ENCODE data around the gene KAT2B.
A peak's percentile ranks its signal among the peaks of the same experiment; 100 is the strongest.

KAT2B gene

DNA sequence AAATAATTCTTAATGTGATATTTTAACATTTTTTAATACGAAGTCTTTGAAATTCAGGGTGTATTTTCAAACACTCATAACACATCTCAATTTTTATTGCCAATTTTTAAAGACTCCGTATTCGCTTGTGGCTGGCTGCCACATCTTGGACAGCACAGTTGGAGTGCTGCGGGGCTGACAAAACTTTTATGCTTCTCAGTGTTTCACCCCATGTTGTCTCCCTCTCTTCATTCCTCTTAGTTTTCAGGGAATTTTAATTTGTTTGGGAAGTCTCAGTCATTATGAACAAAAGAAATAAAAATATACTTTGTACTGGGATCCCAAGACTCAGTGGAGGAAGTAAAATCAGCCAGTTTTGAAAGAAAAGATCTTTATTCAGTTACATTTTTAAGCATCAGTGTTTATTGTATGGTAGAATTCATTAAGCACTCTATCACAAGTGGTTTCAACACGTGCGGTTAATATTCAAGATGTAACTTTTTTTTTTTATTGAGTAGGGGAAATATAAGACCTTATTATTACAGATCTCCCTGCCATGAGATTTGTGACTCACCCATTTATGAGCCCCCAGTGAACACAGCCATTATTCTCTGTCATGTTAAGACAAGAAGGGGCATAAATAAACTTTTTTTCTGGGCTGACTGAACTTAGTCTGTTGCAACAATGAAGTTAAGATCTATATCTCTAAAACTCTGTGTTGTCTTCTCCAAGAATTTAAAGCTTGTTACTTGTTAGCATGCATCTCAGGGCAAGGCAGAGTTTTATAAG, 26.8 kb downstream of the KAT2B start:
- no peak for DNase-seq

DNA sequence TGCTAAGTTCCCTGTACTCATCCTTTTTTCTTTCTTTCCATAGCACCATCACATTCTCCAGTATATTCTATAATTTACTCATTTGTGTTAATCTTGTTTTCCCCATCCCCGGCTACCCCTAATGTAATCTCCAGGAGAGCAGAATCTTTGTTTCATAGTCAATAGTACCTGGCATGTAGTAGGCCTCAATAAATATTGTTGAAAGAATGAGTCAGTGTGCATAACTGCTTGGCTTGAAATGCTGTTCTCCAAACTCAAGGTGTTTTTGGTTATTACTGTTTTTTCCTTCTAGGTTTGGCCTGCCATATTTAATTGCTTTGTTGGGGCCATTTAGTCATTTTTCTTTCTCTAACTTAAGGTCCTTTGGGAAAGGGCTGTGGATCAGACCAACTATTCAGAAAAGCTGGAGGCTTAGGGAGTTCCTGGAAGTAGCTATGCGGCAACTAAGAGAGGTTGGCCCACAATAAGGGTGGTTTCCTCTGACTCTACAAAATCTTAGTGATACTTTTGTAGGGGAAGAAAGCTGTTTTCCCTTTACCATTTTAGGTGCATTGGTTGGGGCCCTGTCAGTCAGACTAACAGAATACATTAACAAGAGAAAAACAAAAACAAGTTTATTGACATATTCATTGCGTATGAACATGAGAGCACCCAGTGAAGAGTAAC, 28.4 kb downstream of the KAT2B start:
- DNase-seq = no peak

DNA sequence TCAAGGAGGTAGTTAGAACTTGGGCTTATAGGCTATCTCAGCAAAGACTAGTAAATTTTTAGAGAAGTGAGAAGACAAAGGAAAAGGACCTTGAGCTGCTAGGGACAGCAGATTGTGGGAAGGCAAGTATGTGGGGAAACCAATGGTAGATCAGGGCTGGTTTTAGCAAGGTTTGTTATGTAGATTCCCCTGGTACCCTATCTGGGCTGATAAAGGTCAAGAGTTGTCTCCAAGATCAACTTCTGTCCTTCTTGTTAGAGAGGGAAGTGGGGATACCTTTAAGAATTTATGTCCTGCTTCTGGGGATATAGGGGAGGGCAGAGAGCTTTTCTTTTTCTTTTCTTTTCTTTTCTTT, 28.9 kb downstream of the KAT2B start:
- DNase-seq = no peak

DNA sequence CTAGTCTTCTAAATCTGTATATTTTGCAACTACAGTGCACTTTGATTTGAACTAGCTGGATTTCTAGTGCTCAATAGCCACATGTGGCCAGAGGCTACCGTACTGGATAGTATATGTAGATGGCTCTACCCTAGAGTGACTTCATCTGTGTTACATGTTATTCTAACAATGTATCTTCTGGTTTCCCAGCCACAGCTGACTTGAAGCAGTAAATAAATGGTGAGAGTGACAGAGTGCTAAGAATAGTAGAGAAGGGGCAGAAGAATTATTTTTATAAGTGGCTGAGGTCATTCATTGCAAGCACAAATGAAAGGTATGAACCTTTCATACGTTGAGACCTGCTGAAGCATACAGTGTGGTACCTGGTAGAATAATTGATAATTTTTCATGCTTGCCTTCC, 30.9 kb downstream of the KAT2B start:
- DNase-seq = no peak

DNA sequence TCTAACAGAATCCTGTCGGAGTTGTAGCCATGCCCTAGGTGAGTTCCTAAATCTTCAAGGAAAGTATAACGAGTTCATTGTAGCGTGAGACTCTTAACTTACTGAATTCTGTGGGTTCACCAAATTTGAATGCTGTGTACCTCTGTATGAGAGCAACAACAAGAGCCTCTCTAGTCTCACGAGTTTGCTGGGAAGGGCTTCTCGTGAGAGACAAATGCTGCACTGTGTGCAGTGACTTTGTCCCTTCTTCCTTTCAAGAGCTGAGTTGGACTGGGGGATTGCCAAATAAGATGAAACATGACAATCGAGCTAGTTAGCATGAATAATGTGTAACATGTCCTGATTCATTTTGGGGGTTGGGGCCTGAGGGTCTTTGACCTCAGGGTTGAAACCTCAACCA, 32.2 kb downstream of the KAT2B start:
- DNase-seq = no peak

DNA sequence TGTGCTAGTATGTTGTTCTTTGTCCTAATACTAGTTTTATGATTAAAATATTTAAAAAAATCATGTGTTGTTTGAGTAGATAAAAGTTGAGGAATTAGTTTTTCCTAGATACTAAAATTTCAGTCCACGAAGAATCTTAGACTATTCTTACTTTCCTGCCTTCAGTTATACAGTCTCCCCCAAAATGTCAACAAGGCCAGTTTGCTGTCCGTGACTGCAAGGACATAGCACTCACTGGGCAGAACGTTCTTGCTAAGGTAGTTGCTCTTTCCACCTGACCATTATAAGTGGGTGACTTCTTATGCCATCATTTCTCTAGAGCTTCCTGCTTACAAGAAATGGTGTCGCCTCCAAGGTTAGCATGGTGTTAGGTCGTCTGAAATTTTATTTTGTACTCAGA, 32.8 kb downstream of the KAT2B start:
- no peak for DNase-seq

DNA sequence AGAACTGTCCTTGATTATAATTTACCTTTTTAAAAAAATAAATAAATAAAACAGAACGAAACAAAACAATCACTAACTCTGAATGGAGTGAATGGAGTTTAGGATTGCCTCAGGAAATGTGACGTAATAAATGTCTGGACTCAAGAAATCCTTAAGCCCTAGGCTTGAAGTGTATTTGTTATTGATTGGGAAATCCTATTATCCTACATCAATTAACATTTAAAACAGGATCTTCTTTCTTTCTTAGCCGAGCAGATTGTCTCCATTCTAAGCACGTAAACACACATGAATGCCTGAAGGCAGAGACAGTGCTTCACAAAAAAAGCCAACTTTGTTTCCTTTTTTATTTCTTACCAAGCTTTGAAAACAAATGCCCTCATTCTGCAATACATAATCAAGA, 33.4 kb downstream of the KAT2B start:
- DNase-seq = no peak

DNA sequence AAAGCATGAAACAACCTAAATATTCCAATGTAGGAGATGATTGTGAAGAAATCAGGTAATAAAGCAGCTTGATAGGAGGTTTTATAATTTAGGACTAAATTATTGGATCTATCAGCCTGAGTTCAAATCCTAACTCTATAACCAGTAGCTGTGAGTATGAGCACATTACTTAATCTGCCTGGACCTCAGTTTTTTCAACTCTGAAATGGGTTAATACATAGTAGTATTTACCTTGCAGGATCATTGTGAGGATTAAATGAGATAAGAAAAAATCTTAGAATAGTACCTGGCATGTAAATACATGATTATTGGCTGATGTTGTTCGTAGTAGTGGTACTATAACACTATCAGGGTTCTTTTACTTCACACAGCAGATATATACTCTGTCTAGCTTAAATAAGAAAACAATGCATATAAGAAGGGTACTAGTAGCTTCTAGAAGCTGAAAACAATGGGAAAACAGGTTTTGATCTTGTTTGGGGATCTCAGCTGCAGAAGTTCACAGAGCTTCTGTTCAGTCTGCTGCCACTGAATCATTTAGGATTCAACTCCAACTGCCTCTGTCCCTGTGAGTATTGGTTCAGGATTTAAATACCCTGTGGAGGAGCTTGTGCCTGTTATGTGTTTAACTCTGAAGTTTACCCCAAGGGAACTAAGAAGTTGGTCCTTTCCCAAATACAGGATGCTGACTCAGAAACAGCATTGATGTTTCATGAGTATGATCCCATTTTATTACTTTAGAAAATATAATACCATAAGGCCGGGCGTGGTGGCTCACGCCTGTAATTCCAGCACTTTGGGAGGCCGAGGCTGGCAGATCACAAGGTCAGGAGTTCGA, 34.2 kb downstream of the KAT2B start:
- DNase-seq = peak; percentile 54

DNA sequence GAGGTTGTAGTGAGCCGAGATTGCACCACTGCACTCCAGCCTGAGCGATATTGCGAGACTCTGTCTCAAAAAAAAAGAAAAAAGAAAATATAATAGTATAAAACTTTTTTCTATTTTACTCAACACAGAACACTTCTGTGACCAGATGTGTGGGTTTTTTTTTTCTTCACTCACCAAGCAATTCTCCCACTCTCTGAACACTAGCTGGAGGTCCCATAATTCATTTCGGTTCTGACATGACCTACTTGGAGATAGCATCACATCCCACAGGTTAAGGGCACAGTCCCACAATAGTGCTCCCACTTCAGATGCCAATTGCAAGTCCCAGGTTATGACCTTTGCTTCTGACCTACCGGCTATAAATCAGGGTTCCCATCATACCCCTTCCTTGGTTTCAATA, 35.0 kb downstream of the KAT2B start:
- DNase-seq = no peak

DNA sequence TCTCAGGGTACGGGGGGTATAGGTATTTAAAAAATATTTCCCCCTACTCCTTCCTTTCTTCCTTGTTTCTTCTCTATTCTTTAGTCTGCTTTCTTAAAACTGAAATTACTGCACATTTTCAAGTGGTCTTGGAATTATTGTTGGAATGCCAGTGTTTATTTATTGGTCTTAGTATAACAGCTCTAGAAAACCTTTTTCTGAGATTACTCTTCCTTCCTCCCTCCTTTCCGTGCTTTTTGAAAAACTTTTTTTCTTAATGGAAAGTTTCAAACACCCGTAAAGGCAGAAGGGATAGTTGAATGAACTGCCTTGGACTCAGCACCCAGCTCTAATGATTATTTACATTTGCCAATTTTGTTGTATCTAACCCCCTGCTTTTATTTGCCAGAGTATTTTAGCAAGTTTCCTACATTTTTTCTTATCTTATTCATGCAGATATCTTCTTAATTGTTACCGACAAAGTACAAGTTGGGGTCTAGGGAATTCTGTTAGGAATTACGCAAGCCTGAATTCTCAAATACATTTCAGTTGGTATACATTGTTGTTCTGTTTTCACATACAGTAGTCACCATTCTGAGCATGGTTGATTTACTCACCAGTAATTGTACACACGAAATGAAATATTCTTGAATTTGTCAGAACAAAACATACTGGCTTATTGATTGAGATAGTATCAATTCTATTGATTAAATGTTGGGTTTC, 36.2 kb downstream of the KAT2B start:
- no peak for DNase-seq

DNA sequence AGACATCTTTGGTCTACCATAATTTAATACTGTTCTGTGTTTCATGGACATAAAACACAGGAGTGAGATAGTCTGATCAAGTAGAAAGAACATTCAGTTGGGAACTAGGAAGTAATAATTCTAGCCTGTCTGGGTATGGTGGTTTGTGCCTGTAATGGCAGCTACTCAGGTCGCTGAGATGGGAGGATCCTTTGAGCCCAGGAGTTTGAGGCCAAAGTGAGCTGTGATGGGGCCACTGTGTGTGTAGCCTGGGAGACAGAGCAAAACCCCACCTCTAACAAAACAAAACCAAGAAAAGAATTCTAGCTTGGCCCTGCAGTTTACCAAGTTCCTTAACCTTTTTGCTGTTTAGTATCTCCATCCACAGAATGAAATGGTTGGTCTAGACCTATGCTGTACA, 36.8 kb downstream of the KAT2B start:
- no peak for DNase-seq

DNA sequence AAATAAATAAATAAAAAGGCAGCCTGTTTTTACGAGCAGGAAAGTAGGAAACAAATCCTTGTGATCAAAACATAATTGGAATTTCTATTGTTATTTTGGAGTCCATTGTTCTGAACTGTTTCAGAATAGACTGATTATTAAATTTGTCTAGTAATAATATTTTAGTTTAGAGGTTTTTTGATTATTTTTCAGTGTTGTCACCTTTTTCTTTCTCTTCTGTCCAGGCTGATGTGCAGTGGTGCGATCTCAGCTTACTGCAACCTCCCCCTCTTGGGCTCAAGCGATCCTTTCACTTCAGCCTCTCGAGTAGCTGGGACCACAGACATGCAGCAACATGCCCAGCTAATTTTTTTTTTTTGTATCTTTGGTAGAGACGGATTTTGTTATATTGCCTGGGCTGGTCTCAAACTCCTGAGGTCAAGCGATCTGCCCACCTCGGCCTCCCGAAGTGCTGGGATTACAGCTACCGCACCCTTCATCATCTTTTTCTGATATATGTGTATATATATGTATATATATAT, 38.0 kb downstream of the KAT2B start:
- no peak for DNase-seq

DNA sequence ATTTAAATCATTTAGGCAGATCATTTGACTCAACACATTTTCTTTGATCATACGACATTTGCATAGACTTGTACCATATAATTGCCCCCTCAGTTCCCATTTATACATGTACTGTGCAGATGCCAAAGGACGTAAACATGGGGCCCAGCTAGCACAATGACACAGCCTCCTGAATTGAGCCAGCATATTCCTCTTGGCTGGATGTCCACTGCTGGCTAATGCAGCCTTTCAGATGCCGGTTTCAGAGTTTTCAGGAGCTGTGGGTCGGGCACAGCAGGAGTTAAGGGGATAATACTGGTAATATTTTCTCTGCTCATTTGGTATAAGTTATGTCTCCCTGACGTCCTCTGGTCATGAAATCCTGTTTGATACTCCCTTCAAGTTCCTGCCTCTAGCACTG, 39.4 kb downstream of the KAT2B start:
- DNase-seq = no peak

DNA sequence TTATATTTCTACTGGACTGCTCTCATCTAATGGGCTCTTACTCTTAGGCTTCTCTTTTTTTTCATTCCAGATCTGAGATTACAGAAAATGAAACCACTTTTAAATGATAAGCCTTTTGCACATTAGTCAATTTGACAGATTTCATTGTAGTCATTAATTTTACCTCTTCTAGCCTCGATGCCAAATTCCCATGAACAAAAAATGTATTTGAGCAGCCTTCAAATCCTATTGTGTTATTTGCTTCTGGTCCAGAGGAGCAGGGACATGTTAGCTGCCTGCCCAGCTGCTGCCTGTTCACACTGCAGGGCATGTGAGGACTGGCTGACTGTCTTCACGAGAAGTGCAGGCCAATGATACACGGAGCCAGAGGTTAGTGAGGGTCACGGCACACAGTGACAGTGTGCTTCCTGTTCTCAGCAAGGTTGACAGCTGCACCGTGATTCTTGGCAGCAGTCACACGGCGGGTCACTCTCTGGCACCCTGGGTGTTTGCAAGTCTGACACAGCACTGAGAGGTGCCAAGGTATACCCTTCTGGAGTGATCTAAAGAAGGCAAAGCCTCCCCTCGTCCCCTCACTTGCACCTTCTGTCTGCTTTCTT, 40.8 kb downstream of the KAT2B start:
- no peak for DNase-seq

DNA sequence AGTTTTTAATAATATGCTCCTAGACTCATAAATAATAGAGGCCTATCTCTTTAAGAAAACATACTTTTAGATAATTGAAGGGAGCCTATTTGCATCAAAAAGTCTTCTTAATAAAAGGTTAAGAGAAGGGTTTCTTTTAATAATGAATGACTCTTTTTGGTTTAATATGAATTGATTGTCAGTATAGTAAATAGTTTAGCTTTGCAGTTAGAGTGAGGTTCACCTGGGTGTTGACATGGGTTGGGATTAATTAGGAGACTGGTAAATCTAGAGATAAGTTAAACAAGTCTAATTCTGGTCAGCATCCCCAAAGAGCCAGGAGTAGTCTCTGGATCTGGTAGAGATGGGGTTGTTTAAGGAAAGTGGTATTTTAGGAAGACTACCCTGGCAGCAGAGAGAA, 43.0 kb downstream of the KAT2B start:
- no peak for DNase-seq

DNA sequence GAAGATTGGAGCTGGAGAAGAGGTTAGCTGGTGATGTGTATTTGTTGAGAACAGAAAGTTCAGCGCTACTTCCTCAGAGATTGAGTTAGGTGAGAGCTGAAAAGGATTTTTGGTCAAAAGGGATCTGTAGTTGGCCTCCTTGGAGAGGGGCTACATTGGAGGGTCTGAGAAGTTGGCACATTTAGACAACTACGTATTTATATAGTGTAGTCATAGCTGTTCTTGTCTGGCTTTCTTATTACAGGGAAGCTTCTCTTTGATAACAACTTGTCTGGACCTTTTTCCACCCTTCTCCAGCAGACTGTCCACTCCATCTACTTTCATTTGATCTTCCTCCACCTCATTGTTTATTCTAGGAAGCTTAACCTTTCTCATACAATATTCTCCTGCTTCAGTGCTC, 43.7 kb downstream of the KAT2B start:
- DNase-seq = no peak

DNA sequence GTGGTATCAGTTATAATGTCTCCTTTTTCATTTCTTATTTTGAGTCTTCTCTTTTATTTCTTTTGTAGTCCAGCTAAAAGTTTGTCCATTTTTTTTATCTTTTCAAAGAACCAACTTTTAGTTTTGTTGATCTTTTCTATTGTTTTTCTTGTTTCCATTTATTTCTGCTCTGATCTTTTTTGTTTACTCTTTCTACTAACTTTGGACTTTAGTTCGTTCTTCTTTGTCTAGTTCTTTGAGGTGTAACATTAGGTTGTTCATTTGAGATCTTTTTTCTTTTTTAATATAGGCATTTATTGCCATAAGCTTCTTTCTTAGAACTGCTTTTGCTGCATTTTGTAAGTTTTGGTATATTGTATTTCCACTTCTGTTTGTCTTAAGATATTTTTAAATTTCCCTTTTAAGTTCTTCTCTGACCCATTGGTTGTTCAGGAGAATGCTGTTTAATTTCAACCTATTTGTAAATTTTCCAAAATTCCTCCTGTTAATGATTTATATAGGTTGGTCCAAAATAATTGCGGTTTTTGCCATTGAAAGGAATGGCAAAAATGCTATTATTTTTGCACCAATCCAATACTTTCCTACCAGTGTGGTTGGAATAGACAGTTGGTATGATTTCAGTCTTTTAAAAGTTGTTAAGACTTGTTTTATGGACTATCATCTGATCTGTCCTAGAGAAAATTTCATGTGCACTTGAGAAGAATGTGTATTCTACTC, 51.2 kb downstream of the KAT2B start:
- no peak for DNase-seq

DNA sequence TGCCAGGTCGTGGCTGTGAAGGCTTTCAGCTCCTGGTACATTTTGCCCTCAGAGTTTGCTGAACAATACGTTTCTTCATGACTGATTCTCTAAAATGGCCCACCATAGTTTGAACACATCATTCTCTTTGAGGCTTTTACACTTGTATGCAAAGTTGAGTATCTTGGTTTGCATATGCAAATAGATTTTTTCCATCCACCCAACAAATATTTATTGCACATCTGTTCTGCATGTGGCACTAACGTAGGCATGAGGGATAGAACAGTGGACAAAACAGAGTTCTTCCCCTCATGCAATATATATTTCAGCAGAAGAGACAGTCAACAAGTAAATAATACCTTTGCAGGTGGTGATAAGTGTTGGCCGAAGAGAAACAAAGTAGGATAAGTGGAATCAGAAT, 55.2 kb downstream of the KAT2B start:
- DNase-seq = no peak

DNA sequence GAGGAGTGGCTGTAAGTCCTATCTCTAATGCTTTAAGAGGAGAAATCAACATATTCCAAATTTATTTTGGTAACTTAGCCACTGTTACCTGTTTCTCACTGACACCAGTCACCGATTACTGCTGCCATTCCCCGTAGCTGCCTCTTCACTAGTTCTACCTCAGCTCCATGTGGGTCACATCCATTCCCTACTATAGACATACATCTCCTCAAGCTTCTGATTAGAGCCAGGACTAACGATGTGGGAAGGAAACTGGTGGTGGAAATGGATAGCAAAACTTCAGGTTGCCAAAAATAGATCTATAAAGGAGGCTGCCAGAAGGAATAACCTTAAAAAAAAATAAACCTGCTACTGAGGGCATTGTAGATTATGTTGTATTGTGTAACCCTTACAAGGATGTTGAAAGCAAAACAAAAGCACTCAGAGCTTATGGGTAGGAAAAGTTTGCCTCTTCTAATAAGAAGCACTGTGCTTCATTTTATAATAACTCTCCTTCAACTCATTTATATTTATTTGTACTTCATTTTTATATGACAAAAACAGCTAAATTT, 56.0 kb downstream of the KAT2B start:
- no peak for DNase-seq

DNA sequence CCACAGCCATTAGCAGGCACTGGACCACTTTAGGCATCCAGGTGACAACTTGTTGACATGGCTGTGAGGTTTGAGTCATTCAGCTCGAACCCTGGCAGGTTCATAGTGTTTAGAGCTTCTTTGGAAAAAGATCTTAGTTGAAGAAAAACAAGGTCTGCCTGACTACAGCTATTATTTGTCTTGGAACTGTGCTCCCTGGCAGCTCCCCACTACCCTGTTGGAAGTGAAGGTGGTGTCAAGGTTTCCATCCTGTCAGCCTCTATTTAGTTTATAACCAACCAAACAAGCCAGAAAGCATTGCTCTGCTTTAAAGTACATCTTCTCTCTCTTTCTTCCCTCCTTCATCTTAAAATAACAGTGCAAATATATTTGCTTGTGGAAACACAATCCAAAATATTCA, 56.8 kb downstream of the KAT2B start:
- no peak for DNase-seq

DNA sequence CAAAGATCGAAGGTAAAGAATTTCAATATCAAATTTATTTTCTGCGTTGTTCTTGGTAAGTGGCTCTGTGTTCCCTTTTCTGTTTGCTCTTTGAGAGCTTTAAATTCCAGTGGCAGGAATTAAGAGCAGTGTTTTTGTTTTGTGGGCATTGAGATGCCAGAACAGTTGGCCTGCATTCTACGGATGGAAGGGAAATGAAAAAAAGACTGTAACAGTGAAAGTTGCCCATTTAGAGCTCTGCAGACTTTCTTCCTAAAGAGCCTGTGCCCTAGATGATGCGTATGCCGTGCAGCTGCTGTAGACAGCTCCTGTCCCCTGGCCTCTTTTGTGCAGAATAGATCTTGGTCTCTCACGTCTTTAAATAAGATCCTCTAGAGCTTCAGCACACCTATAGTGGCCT, 58.8 kb downstream of the KAT2B start:
- DNase-seq = no peak

DNA sequence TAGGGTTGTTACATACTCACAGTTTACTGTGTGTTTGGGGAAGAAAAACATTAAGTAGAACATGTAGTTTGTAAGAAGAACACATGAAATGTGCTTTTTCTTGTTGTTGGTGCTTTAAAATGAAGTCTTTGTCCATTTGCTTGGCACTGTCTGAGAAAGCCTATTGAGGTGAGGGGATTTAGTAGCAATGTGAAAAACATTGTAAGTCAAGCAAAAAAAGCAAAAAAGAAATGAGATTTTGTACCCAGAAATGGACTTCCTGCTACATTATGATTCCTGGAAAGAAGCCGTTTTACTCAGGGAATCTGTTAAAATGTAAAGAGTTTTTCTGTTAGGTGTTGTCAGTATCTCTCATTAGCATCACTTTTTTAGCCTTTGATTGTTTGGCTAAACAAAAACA, 59.9 kb downstream of the KAT2B start:
- no peak for DNase-seq

Data from HCEC 1CT (cell line).